ENCODE results near the gene METTL16. TPM values are rescaled to one million over a fixed set of nuclear protein-coding genes. Genes with fewer than 3 reads are reported as not detected.
"Not testable (repeated sequence)": the region's sequence is repeated elsewhere in the genome, so short reads cannot be mapped to it uniquely, and the experiment has no call there.

METTL16 gene
- polyA plus RNA-seq, 1 donor (not counting 4 experiments of a cell fraction or from before 2014, with no cell fraction given), result 16.6 TPM

DNA sequence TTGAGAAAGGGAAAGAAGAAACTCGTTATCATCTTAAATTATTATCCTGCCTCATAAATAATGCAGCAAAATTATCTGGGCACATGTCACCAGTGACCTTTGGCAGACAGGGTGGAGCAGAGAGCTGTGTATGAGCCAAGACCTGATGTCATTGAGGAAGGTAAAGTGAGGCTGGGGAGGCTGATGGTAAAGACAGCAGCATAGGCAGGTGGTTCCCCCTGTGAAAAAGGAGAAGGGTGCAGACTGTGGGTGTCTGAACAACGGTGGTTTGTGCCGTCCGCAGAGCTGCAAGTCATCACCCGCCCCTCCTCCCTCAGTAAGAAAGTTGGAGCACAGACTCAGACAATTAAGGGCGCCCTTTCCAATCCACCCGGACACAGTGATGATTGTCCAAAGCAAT is 30.8 kb upstream of the METTL16 start:
- no peaks in the 10 kb centered on the region for H3K9me1 ChIP-seq (ENCODE audit: control insufficient read depth, extremely low read depth, insufficient read depth, low read length)
- TF ChIP-seq EZH2 (IDR thresholded peaks at IDR 0.05; ENCODE audit: low read length), result no peak
- TF ChIP-seq, protein P1, sequence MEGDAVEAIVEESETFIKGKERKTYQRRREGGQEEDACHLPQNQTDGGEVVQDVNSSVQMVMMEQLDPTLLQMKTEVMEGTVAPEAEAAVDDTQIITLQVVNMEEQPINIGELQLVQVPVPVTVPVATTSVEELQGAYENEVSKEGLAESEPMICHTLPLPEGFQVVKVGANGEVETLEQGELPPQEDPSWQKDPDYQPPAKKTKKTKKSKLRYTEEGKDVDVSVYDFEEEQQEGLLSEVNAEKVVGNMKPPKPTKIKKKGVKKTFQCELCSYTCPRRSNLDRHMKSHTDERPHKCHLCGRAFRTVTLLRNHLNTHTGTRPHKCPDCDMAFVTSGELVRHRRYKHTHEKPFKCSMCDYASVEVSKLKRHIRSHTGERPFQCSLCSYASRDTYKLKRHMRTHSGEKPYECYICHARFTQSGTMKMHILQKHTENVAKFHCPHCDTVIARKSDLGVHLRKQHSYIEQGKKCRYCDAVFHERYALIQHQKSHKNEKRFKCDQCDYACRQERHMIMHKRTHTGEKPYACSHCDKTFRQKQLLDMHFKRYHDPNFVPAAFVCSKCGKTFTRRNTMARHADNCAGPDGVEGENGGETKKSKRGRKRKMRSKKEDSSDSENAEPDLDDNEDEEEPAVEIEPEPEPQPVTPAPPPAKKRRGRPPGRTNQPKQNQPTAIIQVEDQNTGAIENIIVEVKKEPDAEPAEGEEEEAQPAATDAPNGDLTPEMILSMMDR (optimal IDR thresholded peaks at IDR 0.05 in 1 of 3, IDR thresholded peaks at IDR 0.05 in 1 of 3, conservative IDR thresholded peaks at IDR 0.05 in 1 of 3; ENCODE audit: extremely low read depth in 1 of 3, insufficient read depth in 2 of 3, low read length in 3 of 3), result no peak
- H3K27me3 ChIP-seq (ENCODE audit: control insufficient read depth, extremely low read depth, insufficient read depth, low read length), result no peaks in the 10 kb centered on the region
- H2AFZ ChIP-seq (ENCODE audit: control insufficient read depth, low read length), result no peak overlapping the region
- no peaks in the 10 kb centered on the region for H3K79me2 ChIP-seq (ENCODE audit: control insufficient read depth, insufficient read depth, low read length)
- H3K4me1 ChIP-seq (ENCODE audit: control insufficient read depth, extremely low read depth, insufficient read depth, low read length), result peaks cover 3% of the 10 kb centered on the region
- H3K27ac ChIP-seq (ENCODE audit: control insufficient read depth, insufficient read depth, low read length), result no peak overlapping the region
- H3K36me3 ChIP-seq (ENCODE audit: control insufficient read depth in 2 of 2, extremely low read depth in 1 of 2, insufficient read depth in 2 of 2, low read length in 2 of 2), result no peaks in the 10 kb centered on the region
- H3K9ac ChIP-seq (ENCODE audit: control insufficient read depth, extremely low read depth, insufficient read depth, low read length), result no peak overlapping the region
- H3K9me3 ChIP-seq (ENCODE audit: control insufficient read depth, low read depth, low read length), result no peaks in the 10 kb centered on the region
- no peaks in the 10 kb centered on the region for H4K20me1 ChIP-seq (ENCODE audit: control insufficient read depth, extremely low read depth, insufficient read depth, low read length)
- H3K4me2 ChIP-seq (ENCODE audit: control insufficient read depth, extremely low read depth, insufficient read depth, low read depth, low read length), result no peak overlapping the region
- no peak for DNase-seq (ENCODE audit: low read depth, low spot score)
- no peak overlapping the region for H3K4me3 ChIP-seq (ENCODE audit: control insufficient read depth in 2 of 3, extremely low read depth in 1 of 3, insufficient read depth in 2 of 3, low read depth in 1 of 3, low read length in 3 of 3)
- dilution Hi-C loops (cut with MboI; ENCODE audit: extremely low pct_ligation_motif_present, low sequenced_read_pairs), result no loop called here
- no peak for FAIRE-seq

DNA sequence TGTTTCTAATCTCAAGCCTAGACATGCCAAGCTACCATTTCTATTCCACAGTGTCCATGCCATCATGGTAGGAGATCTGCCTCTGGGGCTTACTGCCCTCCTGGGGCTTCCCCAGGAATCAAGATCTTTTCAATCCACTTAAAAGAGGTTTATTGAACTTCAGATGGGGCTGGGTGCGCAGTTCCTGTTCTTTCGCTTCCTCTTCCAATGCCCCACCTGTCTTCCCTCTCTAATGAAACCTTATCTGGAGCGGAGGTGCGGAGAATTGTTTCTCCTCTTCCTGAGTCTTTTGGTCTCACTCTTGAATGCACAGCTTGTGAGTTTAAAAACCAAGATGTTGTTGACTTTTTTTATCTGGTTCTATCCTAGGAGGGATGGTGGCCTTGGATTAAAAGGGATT is 30.4 kb upstream of the METTL16 start:
- DNase-seq (ENCODE audit: low read depth, low spot score) (no peak), FAIRE-seq (no peak)
- no peak overlapping the region for H3K9ac ChIP-seq (ENCODE audit: control insufficient read depth, extremely low read depth, insufficient read depth, low read length)
- no peak overlapping the region for H3K4me2 ChIP-seq (ENCODE audit: control insufficient read depth, extremely low read depth, insufficient read depth, low read depth, low read length)
- no peak overlapping the region for H2AFZ ChIP-seq (ENCODE audit: control insufficient read depth, low read length)
- no peaks in the 10 kb centered on the region for H3K4me1 ChIP-seq (ENCODE audit: control insufficient read depth, extremely low read depth, insufficient read depth, low read length)
- H3K36me3 ChIP-seq (ENCODE audit: control insufficient read depth in 2 of 2, extremely low read depth in 1 of 2, insufficient read depth in 2 of 2, low read length in 2 of 2), result no peaks in the 10 kb centered on the region
- dilution Hi-C loops (cut with MboI; ENCODE audit: extremely low pct_ligation_motif_present, low sequenced_read_pairs), result no loop called here
- H3K79me2 ChIP-seq (ENCODE audit: control insufficient read depth, insufficient read depth, low read length), result no peaks in the 10 kb centered on the region
- no peaks in the 10 kb centered on the region for H3K9me1 ChIP-seq (ENCODE audit: control insufficient read depth, extremely low read depth, insufficient read depth, low read length)
- H3K9me3 ChIP-seq (ENCODE audit: control insufficient read depth, low read depth, low read length), result no peaks in the 10 kb centered on the region
- no peak overlapping the region for H3K4me3 ChIP-seq (ENCODE audit: control insufficient read depth in 2 of 3, extremely low read depth in 1 of 3, insufficient read depth in 2 of 3, low read depth in 1 of 3, low read length in 3 of 3)
- no peaks in the 10 kb centered on the region for H3K27me3 ChIP-seq (ENCODE audit: control insufficient read depth, extremely low read depth, insufficient read depth, low read length)
- no peaks in the 10 kb centered on the region for H4K20me1 ChIP-seq (ENCODE audit: control insufficient read depth, extremely low read depth, insufficient read depth, low read length)
- H3K27ac ChIP-seq (ENCODE audit: control insufficient read depth, insufficient read depth, low read length), result no peak overlapping the region
- TF ChIP-seq, protein P1 (optimal IDR thresholded peaks at IDR 0.05 in 1 of 3, IDR thresholded peaks at IDR 0.05 in 1 of 3, conservative IDR thresholded peaks at IDR 0.05 in 1 of 3; ENCODE audit: extremely low read depth in 1 of 3, insufficient read depth in 2 of 3, low read length in 3 of 3), result no peak
- no peak for TF ChIP-seq EZH2 (IDR thresholded peaks at IDR 0.05; ENCODE audit: low read length)

DNA sequence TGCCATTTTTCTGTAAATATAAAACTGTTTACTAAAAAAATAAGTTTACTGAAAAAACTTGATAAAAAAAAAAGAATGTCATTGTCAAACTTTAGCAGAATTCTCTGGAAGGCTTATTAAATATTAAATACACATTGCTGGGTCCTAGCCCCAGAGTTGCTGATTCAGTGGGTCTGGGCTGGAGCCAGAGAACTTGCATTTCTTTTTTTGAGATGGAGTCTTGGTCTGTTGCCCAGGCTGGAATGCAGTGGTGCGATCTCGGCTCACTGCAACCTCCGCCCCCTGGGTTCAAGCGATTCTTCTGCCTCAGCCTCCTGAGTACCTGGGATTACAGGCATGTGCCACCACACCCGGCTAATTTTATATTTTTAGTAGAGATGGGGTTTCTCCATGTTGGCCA is 25.9 kb upstream of the METTL16 start:
- H3K9me1 ChIP-seq (ENCODE audit: control insufficient read depth, extremely low read depth, insufficient read depth, low read length); H3K27me3 ChIP-seq (ENCODE audit: control insufficient read depth, extremely low read depth, insufficient read depth, low read length); dilution Hi-C loops (cut with MboI; ENCODE audit: extremely low pct_ligation_motif_present, low sequenced_read_pairs); H2AFZ ChIP-seq (ENCODE audit: control insufficient read depth, low read length); H3K4me2 ChIP-seq (ENCODE audit: control insufficient read depth, extremely low read depth, insufficient read depth, low read depth, low read length); H4K20me1 ChIP-seq (ENCODE audit: control insufficient read depth, extremely low read depth, insufficient read depth, low read length); DNase-seq (ENCODE audit: low read depth, low spot score); H3K4me1 ChIP-seq (ENCODE audit: control insufficient read depth, extremely low read depth, insufficient read depth, low read length); H3K9ac ChIP-seq (ENCODE audit: control insufficient read depth, extremely low read depth, insufficient read depth, low read length); FAIRE-seq; H3K27ac ChIP-seq (ENCODE audit: control insufficient read depth, insufficient read depth, low read length); H3K79me2 ChIP-seq (ENCODE audit: control insufficient read depth, insufficient read depth, low read length); H3K9me3 ChIP-seq (ENCODE audit: control insufficient read depth, low read depth, low read length); H3K4me3 ChIP-seq (ENCODE audit: control insufficient read depth in 2 of 3, extremely low read depth in 1 of 3, insufficient read depth in 2 of 3, low read depth in 1 of 3, low read length in 3 of 3); H3K36me3 ChIP-seq (ENCODE audit: control insufficient read depth in 2 of 2, extremely low read depth in 1 of 2, insufficient read depth in 2 of 2, low read length in 2 of 2): not testable (repeated sequence)
